MCF 10A (cell line): ENCODE results near the gene KDM2A. TPM values are rescaled to one million over a fixed set of nuclear protein-coding genes. Genes with fewer than 3 reads are reported as not detected.

Experiments
- BruUV-seq: library from RNA; stranded (reverse); fragments of 400-500 nt; replicated peaks from 2 replicates; lab custom pipeline; 2021; lab: Mats Ljungman, UMichigan
- CTCF ChIA-PET: fragments of 300-600 bp; sonication (Branson Sonifier 250); formaldehyde crosslinking; extraction: SDS; loops from one replicate; lab custom pipeline; 2021; ENCODE audit warnings: antibody characterized with exemption, inconsistent platforms; lab: Yijun Ruan, JAX
- POLR2A ChIA-PET: fragments of 300-600, 350-650 bp; sonication (Branson Sonifier 250); formaldehyde crosslinking; extraction: SDS; loops from one replicate; lab custom pipeline; 2020; ENCODE audit warnings: antibody characterized with exemption, inconsistent platforms; lab: Yijun Ruan, JAX
- DNase-seq: peaks from one replicate; pipeline ENCODE4 v3.0.0-alpha.2; 2018; ENCODE audit not compliant: unreplicated experiment
- H3K27ac Mint-ChIP-seq: one replicate; pipeline ENCODE4 v1.8.0; 2022; ENCODE audit warnings: mild to moderate bottlenecking, low read depth, mixed read lengths; ENCODE audit not compliant: unreplicated experiment
- H3K27me3 Mint-ChIP-seq: one replicate; pipeline ENCODE4 v1.8.0; 2022; ENCODE audit warnings: mixed read lengths; ENCODE audit not compliant: insufficient read depth, unreplicated experiment
- H3K36me3 Mint-ChIP-seq: one replicate; pipeline ENCODE4 v1.8.0; 2022; ENCODE audit warnings: mild to moderate bottlenecking, moderate library complexity, mixed read lengths; ENCODE audit not compliant: insufficient read depth, unreplicated experiment
- H3K4me1 Mint-ChIP-seq: one replicate; pipeline ENCODE4 v1.8.0; 2022; ENCODE audit warnings: mixed read lengths; ENCODE audit not compliant: insufficient read depth, unreplicated experiment
- H3K4me3 Mint-ChIP-seq: one replicate; pipeline ENCODE4 v1.8.0; 2022; ENCODE audit warnings: mild to moderate bottlenecking, moderate library complexity, mixed read lengths; ENCODE audit not compliant: unreplicated experiment
- H3K9me3 Mint-ChIP-seq: one replicate; pipeline ENCODE4 v1.8.0; 2022; ENCODE audit warnings: mixed read lengths; ENCODE audit not compliant: unreplicated experiment
- CTCF ChIP-seq: fragments of 200-600 bp; IDR thresholded peaks from one replicate; pipeline ENCODE4 v1.8.0; 2022; ENCODE audit warnings: antibody characterized with exemption, mild to moderate bottlenecking; ENCODE audit not compliant: unreplicated experiment
- intact Hi-C: fragments of 100-400 bp; cut with micrococcal nuclease; formaldehyde crosslinking; loops from 2 replicates; pipeline ENCODE4 v1.14.1; 2022
- total RNA-seq: library from RNA; stranded (reverse); gene quantifications from 2 replicates; pipeline ENCODE4 v1.2.3, GENCODE V29; 2022

Gene KDM2A
- total RNA-seq, 1 experiment from 2014 or later = 63.8 TPM

DNA sequence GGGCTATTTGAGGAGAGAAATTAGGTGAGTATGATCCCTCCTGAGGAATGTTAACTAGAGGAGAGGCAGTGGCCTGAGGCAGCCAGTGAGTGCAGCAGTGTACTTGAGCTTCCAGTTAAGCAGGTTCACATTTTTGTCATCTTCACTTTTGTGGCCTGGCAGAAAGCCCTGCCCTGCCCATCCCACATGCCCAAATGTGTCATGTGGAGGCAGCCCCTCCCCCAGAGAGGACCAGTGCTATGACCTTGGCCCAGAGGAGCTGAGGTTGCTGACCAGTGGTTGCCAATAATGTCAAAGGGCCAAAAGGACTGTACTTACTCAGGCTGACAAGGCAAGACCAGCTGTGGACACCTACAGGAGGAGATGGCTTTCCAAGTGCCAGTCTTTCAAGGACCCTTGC, 129.6 kb downstream of the KDM2A start:
- peak overlapping the region; percentile 81 for H3K27ac Mint-ChIP-seq
- H3K36me3 Mint-ChIP-seq = peaks cover 100% of the 10 kb centered on the region
- DNase-seq = peak; percentile 42
- H3K27me3 Mint-ChIP-seq = no peaks in the 10 kb centered on the region
- H3K9me3 Mint-ChIP-seq = no peaks in the 10 kb centered on the region
- ChIA-PET POLR2A (interaction anchor here (0.6 to 2.0 kb wide), 5 partner anchors 9 to 193 kb away, joined by 3 to 28 read pairs (median 5); partner anchors contain the start of gene RHOD), CTCF (interaction anchor here (0.6 to 5.7 kb wide), 4 partner anchors 9 to 68 kb away, joined by 3 to 31 read pairs (median 4); no protein-coding TSS in a partner anchor)
- BruUV-seq = no TSS peak
- intact Hi-C loops = no loop called here
- peak overlapping the region; percentile 10 for H3K4me3 Mint-ChIP-seq
- TF ChIP-seq CTCF = no peak
- H3K4me1 Mint-ChIP-seq = peaks cover 14% of the 10 kb centered on the region

DNA sequence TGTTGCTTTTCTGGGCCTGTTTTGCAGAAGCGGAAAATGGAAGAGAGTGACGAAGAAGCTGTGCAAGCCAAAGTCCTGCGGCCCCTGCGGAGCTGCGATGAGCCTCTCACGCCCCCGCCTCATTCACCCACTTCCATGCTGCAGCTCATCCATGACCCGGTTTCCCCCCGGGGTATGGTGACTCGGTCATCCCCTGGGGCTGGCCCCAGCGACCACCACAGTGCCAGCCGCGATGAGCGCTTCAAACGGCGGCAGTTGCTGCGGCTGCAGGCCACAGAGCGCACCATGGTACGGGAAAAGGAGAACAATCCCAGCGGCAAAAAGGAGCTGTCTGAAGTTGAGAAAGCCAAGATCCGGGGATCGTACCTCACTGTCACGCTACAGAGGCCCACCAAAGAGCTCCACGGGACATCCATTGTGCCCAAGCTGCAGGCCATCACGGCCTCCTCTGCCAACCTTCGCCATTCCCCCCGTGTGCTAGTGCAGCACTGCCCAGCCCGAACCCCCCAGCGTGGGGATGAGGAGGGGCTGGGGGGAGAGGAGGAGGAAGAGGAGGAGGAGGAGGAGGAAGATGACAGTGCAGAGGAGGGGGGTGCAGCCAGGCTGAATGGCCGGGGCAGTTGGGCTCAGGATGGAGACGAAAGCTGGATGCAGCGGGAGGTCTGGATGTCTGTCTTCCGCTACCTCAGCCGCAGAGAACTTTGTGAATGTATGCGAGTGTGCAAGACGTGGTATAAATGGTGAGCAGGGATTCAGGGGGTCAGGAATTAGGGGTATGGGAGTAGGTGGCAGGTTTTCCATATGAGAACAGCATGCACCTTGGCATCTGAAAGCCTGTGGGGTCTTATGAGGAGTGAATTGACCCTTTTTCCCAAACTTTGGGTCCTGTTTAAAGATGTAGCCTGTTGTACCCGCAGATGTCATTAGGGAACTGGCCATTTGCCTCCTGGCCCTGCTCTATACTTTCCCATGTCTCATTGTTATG, 131.3 kb downstream of the KDM2A start:
- POLR2A ChIA-PET = interaction anchor here (0.6 to 0.8 kb wide), 3 partner anchors 11 to 68 kb away, joined by 3 to 5 read pairs (median 4); no protein-coding TSS in a partner anchor
- no peaks in the 10 kb centered on the region for H3K9me3 Mint-ChIP-seq
- intact Hi-C loops = no loop called here
- H3K36me3 Mint-ChIP-seq = peaks cover 100% of the 10 kb centered on the region
- BruUV-seq = no TSS peak
- peak overlapping the region; percentile 57 for H3K27ac Mint-ChIP-seq
- CTCF ChIA-PET = interaction anchor here (0.6 to 5.7 kb wide), 3 partner anchors 12 to 319 kb away, joined by 3 to 31 read pairs (median 4); no protein-coding TSS in a partner anchor
- DNase-seq = no peak
- H3K4me1 Mint-ChIP-seq = peaks cover 16% of the 10 kb centered on the region
- H3K4me3 Mint-ChIP-seq = no peak overlapping the region
- TF ChIP-seq CTCF = no peak
- H3K27me3 Mint-ChIP-seq = no peaks in the 10 kb centered on the region

DNA sequence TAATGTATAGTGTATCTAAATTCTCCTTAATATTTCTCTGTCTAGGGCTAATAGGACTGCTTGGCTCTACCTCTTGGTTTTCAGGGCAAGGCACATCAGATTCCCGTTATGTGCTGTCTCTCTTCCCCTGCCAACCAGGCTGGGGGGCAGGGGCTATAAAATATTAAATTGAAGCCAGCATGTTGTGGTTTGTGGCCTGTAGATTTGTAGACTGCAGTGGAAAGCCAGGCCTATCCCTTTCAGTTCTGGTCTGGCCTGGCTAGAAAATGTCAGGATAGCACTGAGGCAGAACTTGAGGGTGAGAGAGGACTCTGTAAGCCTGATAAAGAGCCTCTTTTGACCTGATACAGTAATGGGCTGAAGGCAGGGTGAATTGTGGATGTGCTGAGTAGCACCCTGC, 132.8 kb downstream of the KDM2A start:
- DNase-seq = no peak
- Mint-ChIP-seq H3K9me3 (no peaks in the 10 kb centered on the region), H3K36me3 (peaks cover 99% of the 10 kb centered on the region), H3K27ac (no peak overlapping the region), H3K27me3 (no peaks in the 10 kb centered on the region), H3K4me1 (peaks cover 16% of the 10 kb centered on the region), H3K4me3 (no peak overlapping the region)
- intact Hi-C loops = no loop called here
- BruUV-seq = no TSS peak
- ChIA-PET POLR2A (interaction anchor here (0.7 kb wide), 1 partner anchor 10 kb away, joined by 5 read pairs; no protein-coding TSS in a partner anchor), CTCF (interaction anchor here (0.9 to 5.7 kb wide), 2 partner anchors 11 to 21 kb away, joined by 3 to 31 read pairs; no protein-coding TSS in a partner anchor)
- TF ChIP-seq CTCF = no peak

GRCh38 chr11:67252831-67253239, 133.8 kb downstream of the KDM2A start:
- H3K4me3 Mint-ChIP-seq = no peak overlapping the region
- BruUV-seq = no TSS peak
- peaks cover 98% of the 10 kb centered on the region for H3K36me3 Mint-ChIP-seq
- H3K27me3 Mint-ChIP-seq = no peaks in the 10 kb centered on the region
- intact Hi-C loops = no loop called here
- peak; percentile 18 for TF ChIP-seq CTCF
- no peaks in the 10 kb centered on the region for H3K9me3 Mint-ChIP-seq
- H3K27ac Mint-ChIP-seq = peak overlapping the region; percentile 37
- peak; percentile 46 for DNase-seq
- H3K4me1 Mint-ChIP-seq = peaks cover 15% of the 10 kb centered on the region
- ChIA-PET POLR2A (interaction anchor here (1.9 to 2.5 kb wide), 2 partner anchors 10 to 12 kb away, joined by 7 to 19 read pairs; no protein-coding TSS in a partner anchor), CTCF (interaction anchor here (1.4 to 4.1 kb wide), 4 partner anchors 8 to 65 kb away, joined by 5 to 43 read pairs (median 14); no protein-coding TSS in a partner anchor)
